Measurements from ENCODE around the gene MROH2B.

The MROH2B gene

GRCh38 chr5:41004931-41005330, 66.2 kb downstream of the MROH2B start:
- Histone ChIP-seq H3K36me3 (ENCODE audit: insufficient read depth) (no peaks in the 10 kb centered on the region), H3K27me3 (ENCODE audit: insufficient read depth, low read depth) (no peaks in the 10 kb centered on the region), H4K20me1 (ENCODE audit: insufficient read depth) (no peaks in the 10 kb centered on the region), H3K4me2 (no peak overlapping the region), H3K4me3 (IDR thresholded peaks at IDR 0.05; ENCODE audit: insufficient read depth, low read depth, low read length) (no peak overlapping the region), H3K9ac (no peak overlapping the region), H3K79me2 (ENCODE audit: insufficient read depth, low read depth) (no peaks in the 10 kb centered on the region), H3K27ac (no peak overlapping the region), H2AFZ (ENCODE audit: low read depth) (no peak overlapping the region), H3K4me1 (ENCODE audit: low read depth, poor library complexity, severe bottlenecking) (no peaks in the 10 kb centered on the region)
- no peak for TF ChIP-seq CTCF (conservative IDR thresholded peaks at IDR 0.05; ENCODE audit: low read depth, low read length)

GRCh38 chr5:41003670-41004376, 67.3 kb downstream of the MROH2B start:
- Histone ChIP-seq H3K36me3 (ENCODE audit: insufficient read depth) (no peaks in the 10 kb centered on the region), H3K27ac (no peak overlapping the region), H3K9ac (no peak overlapping the region), H3K4me2 (no peak overlapping the region), H3K27me3 (ENCODE audit: insufficient read depth, low read depth) (no peaks in the 10 kb centered on the region), H3K4me1 (ENCODE audit: low read depth, poor library complexity, severe bottlenecking) (no peaks in the 10 kb centered on the region), H3K4me3 (IDR thresholded peaks at IDR 0.05; ENCODE audit: insufficient read depth, low read depth, low read length) (no peak overlapping the region), H2AFZ (ENCODE audit: low read depth) (no peak overlapping the region), H3K79me2 (ENCODE audit: insufficient read depth, low read depth) (no peaks in the 10 kb centered on the region), H4K20me1 (ENCODE audit: insufficient read depth) (no peaks in the 10 kb centered on the region)
- TF ChIP-seq CTCF (conservative IDR thresholded peaks at IDR 0.05; ENCODE audit: low read depth, low read length) = no peak

GRCh38 chr5:40999966-41000365, 71.2 kb downstream of the MROH2B start:
- Histone ChIP-seq H3K27me3 (ENCODE audit: insufficient read depth, low read depth) (no peaks in the 10 kb centered on the region), H3K36me3 (ENCODE audit: insufficient read depth) (no peaks in the 10 kb centered on the region), H3K4me2 (no peak overlapping the region), H2AFZ (ENCODE audit: low read depth) (no peak overlapping the region), H3K4me1 (ENCODE audit: low read depth, poor library complexity, severe bottlenecking) (no peaks in the 10 kb centered on the region), H3K79me2 (ENCODE audit: insufficient read depth, low read depth) (no peaks in the 10 kb centered on the region), H4K20me1 (ENCODE audit: insufficient read depth) (no peaks in the 10 kb centered on the region), H3K4me3 (IDR thresholded peaks at IDR 0.05; ENCODE audit: insufficient read depth, low read depth, low read length) (no peak overlapping the region), H3K9ac (no peak overlapping the region), H3K27ac (no peak overlapping the region)
- TF ChIP-seq CTCF (conservative IDR thresholded peaks at IDR 0.05; ENCODE audit: low read depth, low read length) = no peak

- Histone ChIP-seq H3K4me2 (no peak overlapping the region), H3K36me3 (ENCODE audit: insufficient read depth) (no peaks in the 10 kb centered on the region), H2AFZ (ENCODE audit: low read depth) (no peak overlapping the region), H3K27me3 (ENCODE audit: insufficient read depth, low read depth) (no peaks in the 10 kb centered on the region), H3K4me1 (ENCODE audit: low read depth, poor library complexity, severe bottlenecking) (no peaks in the 10 kb centered on the region), H3K27ac (no peak overlapping the region), H3K4me3 (IDR thresholded peaks at IDR 0.05; ENCODE audit: insufficient read depth, low read depth, low read length) (no peak overlapping the region), H3K9ac (no peak overlapping the region), H3K79me2 (ENCODE audit: insufficient read depth, low read depth) (no peaks in the 10 kb centered on the region), H4K20me1 (ENCODE audit: insufficient read depth) (no peaks in the 10 kb centered on the region)
- TF ChIP-seq CTCF (conservative IDR thresholded peaks at IDR 0.05; ENCODE audit: low read depth, low read length) = no peak
These were observed 72.0 kb downstream of the MROH2B start for GRCh38 chr5:40999142-40999541.

All from KMS-11 (cell line).